ENCODE results near the gene MPHOSPH10.
"Not testable (repeated sequence)": the region's sequence is repeated elsewhere in the genome, so short reads cannot be mapped to it uniquely, and the experiment has no call there.

The MPHOSPH10 gene

DNA sequence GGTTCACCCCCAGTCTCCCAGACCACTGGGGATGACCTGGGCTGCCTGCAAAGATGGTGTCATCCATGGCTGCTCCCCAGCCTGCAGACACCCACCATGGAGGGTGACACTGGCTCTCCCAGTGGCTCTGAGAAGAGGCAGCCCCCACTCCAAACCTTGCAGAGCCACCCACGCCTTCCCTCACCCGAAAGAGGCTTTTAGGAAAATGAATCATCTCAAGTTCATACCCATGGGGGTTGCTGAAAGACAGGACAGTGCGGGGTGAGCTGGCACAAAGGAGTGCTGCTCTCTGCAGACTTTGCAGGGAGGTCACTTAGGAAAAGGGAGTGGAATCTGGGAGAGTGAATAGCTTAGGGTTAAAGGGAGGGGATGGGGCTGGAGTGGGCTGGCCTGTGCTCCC, 36.4 kb downstream of the MPHOSPH10 start:
- Histone ChIP-seq H3K9ac (ENCODE audit: low read depth in 1 of 2, low read length in 2 of 2) (no peak overlapping the region), H3K27ac (ENCODE audit: low read depth in 2 of 2, low read length in 2 of 2) (no peak overlapping the region), H3K36me3 (ENCODE audit: control insufficient read depth in 2 of 2, insufficient read depth in 2 of 2, low read length in 2 of 2) (no peaks in the 10 kb centered on the region), H3K27me3 (ENCODE audit: control insufficient read depth in 2 of 2, insufficient read depth in 2 of 2, low read length in 2 of 2) (no peaks in the 10 kb centered on the region), H3K4me3 (ENCODE audit: low read length in 2 of 2) (no peak overlapping the region), H3K9me3 (ENCODE audit: control insufficient read depth in 2 of 2, low read length in 2 of 2) (no peaks in the 10 kb centered on the region), H3K4me1 (ENCODE audit: control insufficient read depth in 2 of 2, insufficient read depth in 2 of 2, low read length in 2 of 2) (no peaks in the 10 kb centered on the region)

GRCh38 chr2:71173096-71173495, 42.7 kb downstream of the MPHOSPH10 start:
- Histone ChIP-seq H3K36me3 (ENCODE audit: control insufficient read depth in 2 of 2, insufficient read depth in 2 of 2, low read length in 2 of 2) (no peaks in the 10 kb centered on the region), H3K27me3 (ENCODE audit: control insufficient read depth in 2 of 2, insufficient read depth in 2 of 2, low read length in 2 of 2) (no peaks in the 10 kb centered on the region), H3K9me3 (ENCODE audit: control insufficient read depth in 2 of 2, low read length in 2 of 2) (no peaks in the 10 kb centered on the region), H3K4me3 (ENCODE audit: low read length in 2 of 2) (no peak overlapping the region), H3K9ac (ENCODE audit: low read depth in 1 of 2, low read length in 2 of 2) (no peak overlapping the region), H3K27ac (ENCODE audit: low read depth in 2 of 2, low read length in 2 of 2) (no peak overlapping the region), H3K4me1 (ENCODE audit: control insufficient read depth in 2 of 2, insufficient read depth in 2 of 2, low read length in 2 of 2) (no peaks in the 10 kb centered on the region)

- H3K4me3 ChIP-seq (ENCODE audit: low read length in 2 of 2): no peak overlapping the region
- H3K4me1 ChIP-seq (ENCODE audit: control insufficient read depth in 2 of 2, insufficient read depth in 2 of 2, low read length in 2 of 2): no peaks in the 10 kb centered on the region
- H3K27me3 ChIP-seq (ENCODE audit: control insufficient read depth in 2 of 2, insufficient read depth in 2 of 2, low read length in 2 of 2): no peaks in the 10 kb centered on the region
- H3K27ac ChIP-seq (ENCODE audit: low read depth in 2 of 2, low read length in 2 of 2): no peak overlapping the region
- no peaks in the 10 kb centered on the region for H3K36me3 ChIP-seq (ENCODE audit: control insufficient read depth in 2 of 2, insufficient read depth in 2 of 2, low read length in 2 of 2)
- H3K9ac ChIP-seq (ENCODE audit: low read depth in 1 of 2, low read length in 2 of 2): no peak overlapping the region
- no peaks in the 10 kb centered on the region for H3K9me3 ChIP-seq (ENCODE audit: control insufficient read depth in 2 of 2, low read length in 2 of 2)
Observed at GRCh38 chr2:71174207-71174606, 43.8 kb downstream of the MPHOSPH10 start.

DNA sequence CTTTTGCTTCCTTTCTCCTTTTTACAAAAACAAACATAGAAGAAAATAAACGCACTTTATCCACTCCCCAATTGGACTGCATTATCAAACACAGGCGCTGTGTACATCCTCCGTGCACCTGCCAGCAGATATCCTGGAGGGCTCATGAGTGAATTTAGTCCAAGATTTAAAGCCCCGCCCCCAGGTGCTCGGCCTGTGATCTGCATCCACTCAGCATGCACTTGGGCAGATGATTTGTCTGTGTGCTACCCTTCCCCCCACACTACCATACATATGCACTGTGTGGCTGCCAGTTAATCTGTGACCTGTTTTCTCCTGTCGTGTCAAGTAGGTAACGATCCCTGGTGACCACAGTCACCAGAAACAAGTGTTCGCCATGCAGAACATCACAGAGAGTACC, 48.4 kb downstream of the MPHOSPH10 start:
- H3K4me1 ChIP-seq (ENCODE audit: control insufficient read depth in 2 of 2, insufficient read depth in 2 of 2, low read length in 2 of 2); H3K27ac ChIP-seq (ENCODE audit: low read depth in 2 of 2, low read length in 2 of 2); H3K27me3 ChIP-seq (ENCODE audit: control insufficient read depth in 2 of 2, insufficient read depth in 2 of 2, low read length in 2 of 2): not testable (repeated sequence)

GRCh38 chr2:71181316-71181715, 50.9 kb downstream of the MPHOSPH10 start:
- H3K27me3 ChIP-seq (ENCODE audit: control insufficient read depth in 2 of 2, insufficient read depth in 2 of 2, low read length in 2 of 2): no peaks in the 10 kb centered on the region
- H3K36me3 ChIP-seq (ENCODE audit: control insufficient read depth in 2 of 2, insufficient read depth in 2 of 2, low read length in 2 of 2): no peaks in the 10 kb centered on the region
- no peak overlapping the region for H3K4me3 ChIP-seq (ENCODE audit: low read length in 2 of 2)

More for the DNA sequence above, 48.4 kb downstream of the MPHOSPH10 start:
- H3K9me3 ChIP-seq (ENCODE audit: control insufficient read depth in 2 of 2, low read length in 2 of 2); H3K4me3 ChIP-seq (ENCODE audit: low read length in 2 of 2); H3K36me3 ChIP-seq (ENCODE audit: control insufficient read depth in 2 of 2, insufficient read depth in 2 of 2, low read length in 2 of 2); H3K9ac ChIP-seq (ENCODE audit: low read depth in 1 of 2, low read length in 2 of 2): not testable (repeated sequence)

DNA sequence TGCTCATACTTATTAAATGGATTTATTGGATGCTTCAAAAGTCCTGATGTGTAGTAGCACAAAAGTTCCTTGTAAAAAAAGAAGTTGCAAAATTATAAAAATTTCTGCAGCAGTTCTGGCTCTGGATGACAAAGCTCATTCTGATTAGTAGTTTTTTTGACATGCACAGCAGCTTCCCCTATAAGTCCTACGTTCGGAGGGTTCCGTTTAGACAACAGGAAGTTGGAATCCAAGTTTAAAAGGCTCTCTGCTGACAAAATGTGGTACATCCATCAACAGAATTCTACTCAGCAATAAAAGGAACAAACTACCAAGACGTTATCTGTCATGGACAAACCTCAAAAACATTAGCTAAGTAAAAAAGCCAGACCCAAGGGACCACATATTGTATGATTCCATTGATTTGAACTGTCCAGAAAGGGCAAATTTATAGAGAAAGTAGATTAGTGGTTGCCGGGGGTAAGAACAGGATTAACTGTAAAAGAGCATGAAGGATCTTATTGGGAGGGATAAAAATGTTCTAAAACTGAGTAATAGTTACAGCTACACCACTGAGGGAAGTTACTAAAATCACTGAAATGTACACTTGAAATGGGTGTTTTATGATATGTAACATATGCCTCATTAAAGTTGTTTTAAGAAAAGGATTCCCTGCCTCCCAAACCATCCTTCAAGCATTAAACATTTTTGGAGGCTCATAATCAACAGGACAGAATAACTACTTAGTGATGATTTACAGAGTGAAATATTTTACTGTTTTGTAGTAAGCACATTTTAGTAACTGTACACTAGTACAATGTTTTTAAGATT, 53.1 kb downstream of the MPHOSPH10 start:
- not testable (repeated sequence) for H3K9ac ChIP-seq (ENCODE audit: low read depth in 1 of 2, low read length in 2 of 2); H3K4me1 ChIP-seq (ENCODE audit: control insufficient read depth in 2 of 2, insufficient read depth in 2 of 2, low read length in 2 of 2); H3K36me3 ChIP-seq (ENCODE audit: control insufficient read depth in 2 of 2, insufficient read depth in 2 of 2, low read length in 2 of 2); H3K9me3 ChIP-seq (ENCODE audit: control insufficient read depth in 2 of 2, low read length in 2 of 2); H3K27ac ChIP-seq (ENCODE audit: low read depth in 2 of 2, low read length in 2 of 2); H3K4me3 ChIP-seq (ENCODE audit: low read length in 2 of 2); H3K27me3 ChIP-seq (ENCODE audit: control insufficient read depth in 2 of 2, insufficient read depth in 2 of 2, low read length in 2 of 2)

More at GRCh38 chr2:71181316-71181715, 50.9 kb downstream of the MPHOSPH10 start:
- no peaks in the 10 kb centered on the region for H3K9me3 ChIP-seq (ENCODE audit: control insufficient read depth in 2 of 2, low read length in 2 of 2)
- H3K4me1 ChIP-seq (ENCODE audit: control insufficient read depth in 2 of 2, insufficient read depth in 2 of 2, low read length in 2 of 2): no peaks in the 10 kb centered on the region
- no peak overlapping the region for H3K27ac ChIP-seq (ENCODE audit: low read depth in 2 of 2, low read length in 2 of 2)
- H3K9ac ChIP-seq (ENCODE audit: low read depth in 1 of 2, low read length in 2 of 2): no peak overlapping the region

DNA sequence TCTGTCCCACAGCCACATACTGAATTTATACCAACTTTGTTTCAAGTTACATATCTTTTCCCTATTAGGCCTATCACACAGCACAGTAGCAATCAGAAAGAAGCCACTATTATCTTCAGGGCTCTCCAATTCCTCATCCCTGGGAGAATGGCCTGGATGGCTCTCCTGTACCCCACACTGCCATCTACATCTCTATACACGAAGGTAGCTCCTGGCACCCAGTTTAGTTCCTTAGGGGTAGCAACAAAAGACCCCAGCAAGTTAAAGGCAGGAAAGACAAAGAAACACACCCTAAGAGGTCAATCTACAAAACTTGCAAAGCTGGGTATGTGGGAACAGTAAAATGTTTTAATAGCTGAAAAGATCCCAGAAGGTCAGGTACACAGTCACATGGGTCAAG, 56.5 kb downstream of the MPHOSPH10 start:
- Histone ChIP-seq H3K27me3 (ENCODE audit: control insufficient read depth in 2 of 2, insufficient read depth in 2 of 2, low read length in 2 of 2) (no peaks in the 10 kb centered on the region), H3K4me1 (ENCODE audit: control insufficient read depth in 2 of 2, insufficient read depth in 2 of 2, low read length in 2 of 2) (no peaks in the 10 kb centered on the region), H3K9ac (ENCODE audit: low read depth in 1 of 2, low read length in 2 of 2) (no peak overlapping the region), H3K27ac (ENCODE audit: low read depth in 2 of 2, low read length in 2 of 2) (no peak overlapping the region), H3K4me3 (ENCODE audit: low read length in 2 of 2) (no peak overlapping the region), H3K36me3 (ENCODE audit: control insufficient read depth in 2 of 2, insufficient read depth in 2 of 2, low read length in 2 of 2) (no peaks in the 10 kb centered on the region), H3K9me3 (ENCODE audit: control insufficient read depth in 2 of 2, low read length in 2 of 2) (no peaks in the 10 kb centered on the region)

- no peaks in the 10 kb centered on the region for H3K4me1 ChIP-seq (ENCODE audit: control insufficient read depth in 2 of 2, insufficient read depth in 2 of 2, low read length in 2 of 2)
- no peak overlapping the region for H3K27ac ChIP-seq (ENCODE audit: low read depth in 2 of 2, low read length in 2 of 2)
- H3K4me3 ChIP-seq (ENCODE audit: low read length in 2 of 2): no peak overlapping the region
- no peaks in the 10 kb centered on the region for H3K27me3 ChIP-seq (ENCODE audit: control insufficient read depth in 2 of 2, insufficient read depth in 2 of 2, low read length in 2 of 2)
- H3K9ac ChIP-seq (ENCODE audit: low read depth in 1 of 2, low read length in 2 of 2): no peak overlapping the region
- H3K36me3 ChIP-seq (ENCODE audit: control insufficient read depth in 2 of 2, insufficient read depth in 2 of 2, low read length in 2 of 2): no peaks in the 10 kb centered on the region
- H3K9me3 ChIP-seq (ENCODE audit: control insufficient read depth in 2 of 2, low read length in 2 of 2): no peaks in the 10 kb centered on the region
Observed at GRCh38 chr2:71187589-71187988, 57.2 kb downstream of the MPHOSPH10 start.

DNA sequence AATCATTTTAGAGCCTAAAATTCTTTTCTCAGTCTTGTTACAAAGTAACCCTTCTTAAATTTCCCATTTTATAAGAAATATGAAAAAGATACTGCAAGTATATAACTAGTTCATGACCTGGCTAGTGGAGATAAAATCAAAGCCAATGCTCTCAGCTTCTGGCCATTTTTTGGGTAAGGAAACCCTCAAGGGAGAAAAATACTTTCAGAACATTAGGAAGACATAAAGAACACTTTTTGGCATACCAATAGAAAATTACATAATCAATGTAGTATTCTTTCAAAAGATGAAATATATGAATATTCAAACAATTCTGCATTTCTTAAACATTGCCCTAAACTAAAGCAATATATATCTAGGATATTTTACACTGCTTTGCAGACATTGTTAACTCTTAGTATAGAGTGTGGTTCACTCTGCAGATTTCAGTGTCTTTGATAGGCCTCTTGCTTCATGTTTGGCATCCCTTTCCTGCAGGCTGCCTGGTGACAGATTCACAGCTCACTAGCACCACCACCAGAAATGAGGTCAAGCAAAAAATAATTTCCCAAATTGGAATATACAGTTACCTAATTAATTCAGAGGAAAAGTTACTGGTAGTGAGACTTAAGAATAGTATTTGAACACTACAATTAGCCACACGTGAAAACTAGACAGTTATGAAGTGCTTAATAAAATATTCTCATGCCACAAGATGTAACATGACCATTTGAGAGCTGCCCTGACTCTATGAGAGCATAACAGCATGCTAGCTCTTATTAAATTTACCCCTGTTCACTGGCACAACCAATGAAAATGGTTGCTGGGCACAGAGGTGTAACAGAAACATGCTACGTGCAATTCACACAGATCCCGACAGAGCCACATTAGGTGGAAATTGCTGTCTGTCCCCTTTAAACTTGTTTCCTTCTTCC, 60.5 kb downstream of the MPHOSPH10 start:
- Histone ChIP-seq H3K9me3 (ENCODE audit: control insufficient read depth in 2 of 2, low read length in 2 of 2) (no peaks in the 10 kb centered on the region), H3K27ac (ENCODE audit: low read depth in 2 of 2, low read length in 2 of 2) (no peak overlapping the region), H3K27me3 (ENCODE audit: control insufficient read depth in 2 of 2, insufficient read depth in 2 of 2, low read length in 2 of 2) (no peaks in the 10 kb centered on the region), H3K4me1 (ENCODE audit: control insufficient read depth in 2 of 2, insufficient read depth in 2 of 2, low read length in 2 of 2) (no peaks in the 10 kb centered on the region), H3K36me3 (ENCODE audit: control insufficient read depth in 2 of 2, insufficient read depth in 2 of 2, low read length in 2 of 2) (no peaks in the 10 kb centered on the region), H3K9ac (ENCODE audit: low read depth in 1 of 2, low read length in 2 of 2) (no peak overlapping the region), H3K4me3 (ENCODE audit: low read length in 2 of 2) (no peak overlapping the region)

GRCh38 chr2:71191570-71191943, 61.1 kb downstream of the MPHOSPH10 start:
- H3K27me3 ChIP-seq (ENCODE audit: control insufficient read depth in 2 of 2, insufficient read depth in 2 of 2, low read length in 2 of 2): no peaks in the 10 kb centered on the region
- no peak overlapping the region for H3K9ac ChIP-seq (ENCODE audit: low read depth in 1 of 2, low read length in 2 of 2)
- no peaks in the 10 kb centered on the region for H3K4me1 ChIP-seq (ENCODE audit: control insufficient read depth in 2 of 2, insufficient read depth in 2 of 2, low read length in 2 of 2)
- H3K36me3 ChIP-seq (ENCODE audit: control insufficient read depth in 2 of 2, insufficient read depth in 2 of 2, low read length in 2 of 2): no peaks in the 10 kb centered on the region
- H3K4me3 ChIP-seq (ENCODE audit: low read length in 2 of 2): no peak overlapping the region
- no peaks in the 10 kb centered on the region for H3K9me3 ChIP-seq (ENCODE audit: control insufficient read depth in 2 of 2, low read length in 2 of 2)
- no peak overlapping the region for H3K27ac ChIP-seq (ENCODE audit: low read depth in 2 of 2, low read length in 2 of 2)
